Rectal smooth muscle tissue (tissue), 1 donor: ENCODE measurements around the gene MTLN.
A peak's percentile ranks its signal among the peaks of the same experiment; 100 is the strongest.
"Not testable (repeated sequence)": the region's sequence is repeated elsewhere in the genome, so short reads cannot be mapped to it uniquely, and the experiment has no call there.

Experiments used
- H3K27ac ChIP-seq: one replicate; pipeline ENCODE4 v1.7.0; 2013; ENCODE audit warnings: low read depth, low read length, inconsistent platforms
- H3K27me3 ChIP-seq: one replicate; pipeline ENCODE4 v1.7.0; 2013; ENCODE audit warnings: low read length; ENCODE audit not compliant: control insufficient read depth, insufficient read depth
- H3K36me3 ChIP-seq: one replicate; pipeline ENCODE4 v1.7.0; 2013; ENCODE audit warnings: low read length; ENCODE audit not compliant: control insufficient read depth, insufficient read depth
- H3K4me1 ChIP-seq: one replicate; pipeline ENCODE4 v1.7.0; 2013; ENCODE audit warnings: low read length; ENCODE audit not compliant: control insufficient read depth, insufficient read depth
- H3K4me3 ChIP-seq: one replicate; pipeline ENCODE4 v1.7.0; 2013; ENCODE audit warnings: low read length
- H3K9ac ChIP-seq: one replicate; pipeline ENCODE4 v1.7.0; 2013; ENCODE audit warnings: low read length

MTLN gene

GRCh38 chr2:110216803-110217202 lies 4.5 kb upstream of the MTLN start:
- H3K9ac ChIP-seq: no peak overlapping the region
- no peaks in the 10 kb centered on the region for H3K27me3 ChIP-seq
- H3K4me3 ChIP-seq: no peak overlapping the region
- H3K27ac ChIP-seq: no peak overlapping the region
- no peaks in the 10 kb centered on the region for H3K36me3 ChIP-seq
- no peaks in the 10 kb centered on the region for H3K4me1 ChIP-seq

GRCh38 chr2:110216199-110216598 lies 3.9 kb upstream of the MTLN start:
- no peaks in the 10 kb centered on the region for H3K36me3 ChIP-seq
- no peaks in the 10 kb centered on the region for H3K4me1 ChIP-seq
- H3K27ac ChIP-seq: no peak overlapping the region
- no peaks in the 10 kb centered on the region for H3K27me3 ChIP-seq
- no peak overlapping the region for H3K9ac ChIP-seq
- H3K4me3 ChIP-seq: no peak overlapping the region

GRCh38 chr2:110215566-110216158 lies 3.3 kb upstream of the MTLN start:
- no peaks in the 10 kb centered on the region for H3K4me1 ChIP-seq
- no peak overlapping the region for H3K4me3 ChIP-seq
- H3K9ac ChIP-seq: no peak overlapping the region
- H3K36me3 ChIP-seq: no peaks in the 10 kb centered on the region
- H3K27me3 ChIP-seq: no peaks in the 10 kb centered on the region
- H3K27ac ChIP-seq: no peak overlapping the region

- no peaks in the 10 kb centered on the region for H3K27me3 ChIP-seq
- no peaks in the 10 kb centered on the region for H3K4me1 ChIP-seq
- no peaks in the 10 kb centered on the region for H3K36me3 ChIP-seq
- no peak overlapping the region for H3K9ac ChIP-seq
- H3K4me3 ChIP-seq: no peak overlapping the region
- H3K27ac ChIP-seq: no peak overlapping the region
Observed at GRCh38 chr2:110215091-110215490, 2.7 kb upstream of the MTLN start.

GRCh38 chr2:110213522-110213921 lies 1.2 kb upstream of the MTLN start:
- not testable (repeated sequence) for H3K4me1 ChIP-seq, H3K27ac ChIP-seq, H3K9ac ChIP-seq, H3K36me3 ChIP-seq, H3K4me3 ChIP-seq, H3K27me3 ChIP-seq

GRCh38 chr2:110205660-110206455 lies 6.5 kb downstream of the MTLN start:
- H3K4me1 ChIP-seq: peaks cover 6% of the 10 kb centered on the region
- no peak overlapping the region for H3K4me3 ChIP-seq
- H3K27me3 ChIP-seq: no peaks in the 10 kb centered on the region
- no peaks in the 10 kb centered on the region for H3K36me3 ChIP-seq
- H3K9ac ChIP-seq: no peak overlapping the region
- no peak overlapping the region for H3K27ac ChIP-seq

- Histone ChIP-seq H3K4me1 (peaks cover 6% of the 10 kb centered on the region), H3K4me3 (peak within 1 kb of the TSS; percentile 70), H3K9ac (no peak within 1 kb of the TSS), H3K36me3 (no peaks in the 10 kb centered on the region), H3K27me3 (no peaks in the 10 kb centered on the region), H3K27ac (peak within 1 kb of the TSS; percentile 56)
Observed at GRCh38 chr2:110204408-110205385, 7.7 kb downstream of the MTLN start, which contains the start of gene NPHP1. Gene NPHP1 (minus strand): TSS chr2:110205013. CDS start chr2:110204968, 45 bp downstream.

GRCh38 chr2:110198016-110198415 lies 14.3 kb downstream of the MTLN start:
- Histone ChIP-seq H3K27ac (no peak overlapping the region), H3K4me1 (no peaks in the 10 kb centered on the region), H3K4me3 (no peak overlapping the region), H3K9ac (no peak overlapping the region), H3K36me3 (no peaks in the 10 kb centered on the region), H3K27me3 (no peaks in the 10 kb centered on the region)

- Histone ChIP-seq H3K27ac (no peak overlapping the region), H3K4me1 (no peaks in the 10 kb centered on the region), H3K4me3 (no peak overlapping the region), H3K27me3 (no peaks in the 10 kb centered on the region), H3K36me3 (no peaks in the 10 kb centered on the region), H3K9ac (no peak overlapping the region)
Observed at GRCh38 chr2:110197452-110197851, 14.9 kb downstream of the MTLN start.

- not testable (repeated sequence) for H3K9ac ChIP-seq, H3K4me1 ChIP-seq, H3K27me3 ChIP-seq, H3K4me3 ChIP-seq, H3K27ac ChIP-seq, H3K36me3 ChIP-seq
Observed at GRCh38 chr2:110190169-110190568, 22.2 kb downstream of the MTLN start.

- Histone ChIP-seq H3K9ac (no peak overlapping the region), H3K27ac (no peak overlapping the region), H3K4me1 (no peaks in the 10 kb centered on the region), H3K4me3 (no peak overlapping the region), H3K27me3 (no peaks in the 10 kb centered on the region), H3K36me3 (no peaks in the 10 kb centered on the region)
Observed at GRCh38 chr2:110182449-110182848, 29.9 kb downstream of the MTLN start.

- Histone ChIP-seq H3K4me1 (no peaks in the 10 kb centered on the region), H3K27ac (no peak overlapping the region), H3K4me3 (no peak overlapping the region), H3K27me3 (no peaks in the 10 kb centered on the region), H3K36me3 (no peaks in the 10 kb centered on the region), H3K9ac (no peak overlapping the region)
Observed at GRCh38 chr2:110180036-110180435, 32.3 kb downstream of the MTLN start.
